HepG2 (cell line): ENCODE measurements around the gene ZNF587B. TPM values are rescaled to one million over a fixed set of nuclear protein-coding genes. Genes with fewer than 3 reads are reported as not detected.

Source experiments
- CENPX ChIP-seq: sonication (generic); formaldehyde crosslinking; IDR thresholded peaks from 2 replicates; pipeline ENCODE4 v1.9.0; 2021; ENCODE audit warnings: mild to moderate bottlenecking, missing genetic modification reagents, moderate library complexity
- ELF4 ChIP-seq: sonication (generic); formaldehyde crosslinking; IDR thresholded peaks from 2 replicates; pipeline ENCODE4 v1.5.0; 2020; ENCODE audit warnings: missing genetic modification reagents, mild to moderate bottlenecking, moderate library complexity, borderline replicate concordance
- FOXA1 ChIP-seq, 2 experiments: fragments of 450-650 bp in 1 of 2; sonication (generic) in 1 of 2; formaldehyde crosslinking in 1 of 2; IDR thresholded peaks; 2 replicates each; pipeline versions ENCODE4 v1.4.0 to v1.6.1; 2016 to 2020; ENCODE audit warnings: missing genetic modification reagents in 1 of 2
- HDAC1 ChIP-seq: sonication (generic); formaldehyde crosslinking; IDR thresholded peaks from 2 replicates; pipeline ENCODE4 v1.5.1; 2020; ENCODE audit warnings: mild to moderate bottlenecking, missing genetic modification reagents
- LCORL ChIP-seq, 2 experiments: fragments of 450-650 bp in 1 of 2; sonication (generic) in 1 of 2; formaldehyde crosslinking in 1 of 2; IDR thresholded peaks; 2 replicates each; pipeline versions ENCODE4 v1.5.0 to v1.6.1; 2017 to 2020; ENCODE audit warnings: antibody characterized with exemption in 1 of 2, missing genetic modification reagents in 1 of 2
- MNT ChIP-seq: fragments of 450-650 bp; IDR thresholded peaks from 2 replicates; pipeline ENCODE4 v1.6.1; 2016
- NKX3-1 ChIP-seq: sonication (generic); formaldehyde crosslinking; IDR thresholded peaks from 2 replicates; pipeline ENCODE4 v1.5.0; 2020; ENCODE audit warnings: missing genetic modification reagents
- PHF20 ChIP-seq: sonication (generic); formaldehyde crosslinking; IDR thresholded peaks from 2 replicates; pipeline ENCODE4 v1.5.0; 2020; ENCODE audit warnings: mild to moderate bottlenecking, missing genetic modification reagents
- SKI ChIP-seq: fragments of 450-650 bp; IDR thresholded peaks from one replicate; pipeline ENCODE4 v1.6.1; 2018; ENCODE audit warnings: mild to moderate bottlenecking; ENCODE audit not compliant: partially characterized antibody
- ZBTB39 ChIP-seq: sonication (generic); formaldehyde crosslinking; IDR thresholded peaks from 2 replicates; pipeline ENCODE4 v1.5.0; 2020; ENCODE audit warnings: missing genetic modification reagents
- ZNF263 ChIP-seq: sonication (generic); formaldehyde crosslinking; IDR thresholded peaks from 2 replicates; pipeline ENCODE4 v1.4.0; 2020; ENCODE audit warnings: missing genetic modification reagents
- ZNF598 ChIP-seq: sonication (generic); formaldehyde crosslinking; IDR thresholded peaks from 2 replicates; pipeline ENCODE4 v1.5.1; 2020; ENCODE audit warnings: mild to moderate bottlenecking, missing genetic modification reagents, borderline replicate concordance
- ZNF646 ChIP-seq: sonication (generic); formaldehyde crosslinking; IDR thresholded peaks from 2 replicates; pipeline ENCODE4 v1.9.0; 2021; ENCODE audit warnings: mild to moderate bottlenecking, missing genetic modification reagents
- ZNF770 ChIP-seq: sonication (generic); formaldehyde crosslinking; IDR thresholded peaks from 2 replicates; pipeline ENCODE4 v1.5.0; 2020; ENCODE audit warnings: mild to moderate bottlenecking, missing genetic modification reagents
- polyA plus RNA-seq, 8 experiments: library from polyadenylated mRNA; depleted of rRNA in 3 of 8; stranded (reverse) in 7 of 8; unstranded in 1 of 8; fragments of >200 nt; fragmentation: Illumina TruSeq in 4 of 8; extraction: Trizol in 4 of 8; gene quantifications; 2 replicates each; pipeline versions ENCODE4 v1.2.1 to v1.2.3, GENCODE V29; 2011 to 2016; ENCODE audit warnings: low read depth in 4 of 8, missing spikeins in 1 of 8, mixed read lengths in 1 of 8; ENCODE audit not compliant: insufficient read depth in 1 of 8
- total RNA-seq, 5 experiments: library from RNA; depleted of rRNA; stranded (reverse); fragments of >200 nt; fragmentation: Illumina TruSeq; extraction: Trizol; gene quantifications; 2 replicates each; pipeline ENCODE4 v1.2.3, GENCODE V29; 2016; ENCODE audit warnings: low read depth in 1 of 5

ZNF587B gene
- total and polyA plus RNA-seq, 2 of the 13 experiments (the other 11 are each of a cell fraction or from before 2014, with no cell fraction given): 5.2 to 29.9 TPM

GRCh38 chr19:57819475-57820148, 10.5 kb upstream of the ZNF587B start (continued):
- TF ChIP-seq ZNF646 (CRISPR knock-in tag) (no peak), CENPX (CRISPR knock-in tag) (no peak), ZNF263 (CRISPR knock-in tag) (peak; percentile 44; the same call in 1 of the 2 replicates), ZBTB39 (CRISPR knock-in tag) (0 out of 2 replicates have a peak, but pooled peaks have one; percentile 42), MNT (peak; percentile 65), LCORL (IDR thresholded peaks at IDR 0.05) (no peak), LCORL (CRISPR knock-in tag; IDR thresholded peaks at IDR 0.05) (peak; percentile 51), FOXA1 (IDR thresholded peaks at IDR 0.05) (no peak), FOXA1 (CRISPR knock-in tag; IDR thresholded peaks at IDR 0.05) (peak; percentile 59; the same call in 1 of the 2 replicates), NKX3-1 (CRISPR knock-in tag) (no peak), PHF20 (CRISPR knock-in tag) (peak; percentile 76; the same call in 1 of the 2 replicates), ZNF770 (0 out of 2 replicates have a peak, but pooled peaks have one; percentile 11), HDAC1 (CRISPR knock-in tag) (peak; percentile 82; the same call in 1 of the 2 replicates), SKI (no peak), ELF4 (peak; percentile 75; the same call in 1 of the 2 replicates), ZNF598 (CRISPR knock-in tag) (peak; percentile 64; the same call in 1 of the 2 replicates)
